ENCODE measurements around the gene BAIAP2L2. TPM values are rescaled to one million over a fixed set of nuclear protein-coding genes. Genes with fewer than 3 reads are reported as not detected.

Gene BAIAP2L2
- total RNA-seq, 1 donor from 2014 or later = 0.64 TPM

- ATAC-seq (ENCODE audit: low read depth) = no peak
- H3K4me3 Mint-ChIP-seq = no peak overlapping the region
- H3K27me3 Mint-ChIP-seq = peaks cover 8% of the 10 kb centered on the region
- no peaks in the 10 kb centered on the region for H3K9me3 Mint-ChIP-seq
- no peaks in the 10 kb centered on the region for H3K4me1 Mint-ChIP-seq
- TF ChIP-seq CTCF (IDR thresholded peaks at IDR 0.05) = no peak
- no peak overlapping the region for H3K27ac Mint-ChIP-seq
- ChIA-PET POLR2A (no interaction called here), CTCF (no interaction called here)
- intact Hi-C loops (cut with micrococcal nuclease) = no loop called here
- peaks cover 42% of the 10 kb centered on the region for H3K36me3 Mint-ChIP-seq (ENCODE audit: low read depth)
- no peak for DNase-seq
Measured at GRCh38 chr22:38075105-38075825, 35.2 kb downstream of the BAIAP2L2 start.

- CTCF ChIA-PET = no interaction called here
Measured at GRCh38 chr22:38074181-38075104, 36.0 kb downstream of the BAIAP2L2 start.

GRCh38 chr22:38073150-38074130, 37.0 kb downstream of the BAIAP2L2 start:
- intact Hi-C loops (cut with micrococcal nuclease) = no loop called here
- DNase-seq = no peak
- Mint-ChIP-seq H3K4me1 (no peaks in the 10 kb centered on the region), H3K27ac (no peak overlapping the region), H3K36me3 (ENCODE audit: low read depth) (peaks cover 52% of the 10 kb centered on the region), H3K4me3 (no peak overlapping the region), H3K9me3 (no peaks in the 10 kb centered on the region), H3K27me3 (no peaks in the 10 kb centered on the region)
- no peak for ATAC-seq (ENCODE audit: low read depth)
- CTCF ChIA-PET = no interaction called here
- POLR2A ChIA-PET = no interaction called here
- no peak for TF ChIP-seq CTCF (IDR thresholded peaks at IDR 0.05)

More at GRCh38 chr22:38074181-38075104, 36.0 kb downstream of the BAIAP2L2 start:
- no peak for ATAC-seq (ENCODE audit: low read depth)
- TF ChIP-seq CTCF (IDR thresholded peaks at IDR 0.05) = no peak
- Mint-ChIP-seq H3K4me3 (no peak overlapping the region), H3K4me1 (no peaks in the 10 kb centered on the region), H3K27ac (no peak overlapping the region), H3K36me3 (ENCODE audit: low read depth) (peaks cover 49% of the 10 kb centered on the region), H3K27me3 (peaks cover under 1% of the 10 kb centered on the region), H3K9me3 (no peaks in the 10 kb centered on the region)
- POLR2A ChIA-PET = no interaction called here
- no peak for DNase-seq
- intact Hi-C loops (cut with micrococcal nuclease) = no loop called here

GRCh38 chr22:38072322-38073149, 37.9 kb downstream of the BAIAP2L2 start:
- Mint-ChIP-seq H3K4me1 (no peaks in the 10 kb centered on the region), H3K36me3 (ENCODE audit: low read depth) (peaks cover 61% of the 10 kb centered on the region), H3K9me3 (no peaks in the 10 kb centered on the region), H3K27me3 (no peaks in the 10 kb centered on the region), H3K4me3 (no peak overlapping the region), H3K27ac (no peak overlapping the region)
- ATAC-seq (ENCODE audit: low read depth) (no peak), DNase-seq (no peak)
- no peak for TF ChIP-seq CTCF (IDR thresholded peaks at IDR 0.05)
- CTCF ChIA-PET = no interaction called here
- POLR2A ChIA-PET = no interaction called here
- intact Hi-C loops (cut with micrococcal nuclease) = no loop called here
